T-helper 2 cell (primary cell): ENCODE measurements around the gene SNCG.
A peak's percentile ranks its signal among the peaks of the same experiment; 100 is the strongest.
"Not testable (repeated sequence)": the region's sequence is repeated elsewhere in the genome, so short reads cannot be mapped to it uniquely, and the experiment has no call there.

ENCODE experiments used
- DNase-seq, 5 experiments: peaks; one replicate each; pipeline versions ENCODE4 v3.0.0 to v3.0.0-alpha.2; 2012 to 2022

The SNCG gene

GRCh38 chr10:86961481-86962091 lies 3.2 kb downstream of the SNCG start:
- DNase-seq: no peak

GRCh38 chr10:86962136-86962980 lies 4.0 kb downstream of the SNCG start:
- DNase-seq: no peak

GRCh38 chr10:86962981-86963310 lies 4.5 kb downstream of the SNCG start:
- DNase-seq: no peak

GRCh38 chr10:86963341-86963919 lies 5.0 kb downstream of the SNCG start:
- DNase-seq: no peak

- DNase-seq: no peak
Observed at GRCh38 chr10:86964061-86964846, 5.9 kb downstream of the SNCG start.

GRCh38 chr10:86964847-86965190 lies 6.4 kb downstream of the SNCG start:
- DNase-seq: no peak

- no peak for DNase-seq
Observed at GRCh38 chr10:86965986-86966654, 7.7 kb downstream of the SNCG start.

GRCh38 chr10:86967481-86967941 lies 9.1 kb downstream of the SNCG start:
- no peak for DNase-seq

- DNase-seq: no peak
Observed at GRCh38 chr10:86968271-86968993, 10.0 kb downstream of the SNCG start, which contains the start of gene ADIRF. Gene ADIRF (plus strand): TSS chr10:86968482. CDS start chr10:86968545, 63 bp downstream.

GRCh38 chr10:86968994-86969355 lies 10.6 kb downstream of the SNCG start:
- DNase-seq: no peak

GRCh38 chr10:86969421-86970041 lies 11.1 kb downstream of the SNCG start:
- DNase-seq: no peak

GRCh38 chr10:86970162-86970981 lies 12.0 kb downstream of the SNCG start:
- no peak for DNase-seq

- no peak for DNase-seq
Observed at GRCh38 chr10:86970982-86971231, 12.5 kb downstream of the SNCG start.

GRCh38 chr10:86971232-86971991 lies 13.0 kb downstream of the SNCG start:
- DNase-seq: peak; percentile 78 to 89 (median 88)

GRCh38 chr10:86972613-86973380 lies 14.4 kb downstream of the SNCG start:
- no peak for DNase-seq

- DNase-seq: no peak
Observed at GRCh38 chr10:86974484-86974883, 16.1 kb downstream of the SNCG start.

- DNase-seq: no peak
Observed at GRCh38 chr10:86976362-86977056, 18.1 kb downstream of the SNCG start.

- not testable (repeated sequence) for DNase-seq
Observed at GRCh38 chr10:86978457-86978856, 20.1 kb downstream of the SNCG start.
